Measurements from ENCODE around the gene DHX9. TPM values are rescaled to one million over a fixed set of nuclear protein-coding genes. Genes with fewer than 3 reads are reported as not detected.

Gene DHX9
- total RNA-seq, 1 experiment from 2014 or later = 336 TPM

DNA sequence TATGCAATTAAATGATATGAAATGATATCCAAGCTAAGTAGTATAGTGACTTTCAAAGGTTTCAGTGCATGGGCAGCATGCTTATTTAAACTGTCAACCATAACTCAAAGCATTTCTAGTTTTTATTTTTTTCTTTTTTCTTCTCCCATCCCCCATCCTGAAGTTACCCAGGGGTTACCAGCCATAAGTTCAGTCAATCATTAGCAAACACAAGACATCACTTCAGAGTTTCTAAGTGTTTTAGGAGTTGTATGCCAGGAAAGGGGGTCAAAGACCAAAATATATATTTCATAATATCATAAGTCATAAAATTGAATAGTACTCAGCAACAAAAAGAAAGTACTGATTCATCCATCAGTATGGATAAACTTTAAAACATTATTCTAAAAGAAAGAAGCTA, 28.7 kb downstream of the DHX9 start:
- TF ChIP-seq CTCF (conservative IDR thresholded peaks at IDR 0.05) = no peak
- H2BK20ac ChIP-seq (ENCODE audit: low read depth, low read length, poor library complexity, severe bottlenecking) = no peak overlapping the region
- H3K79me1 ChIP-seq (ENCODE audit: insufficient read depth, low read depth, low read length, poor library complexity, severe bottlenecking) = peaks cover 4% of the 10 kb centered on the region
- H3K4me1 ChIP-seq (ENCODE audit: insufficient read depth, low read length) = no peaks in the 10 kb centered on the region
- H3T11ph ChIP-seq (ENCODE audit: low read length) = no peak overlapping the region
- no peak overlapping the region for H3K14ac ChIP-seq (ENCODE audit: insufficient read depth, low read length)
- peaks cover 5% of the 10 kb centered on the region for H4K20me1 ChIP-seq (ENCODE audit: control insufficient read depth, insufficient read depth, insufficient read length)
- H3K4ac ChIP-seq (ENCODE audit: low read depth, low read length) = no peak overlapping the region
- H3K9me3 Mint-ChIP-seq = no peaks in the 10 kb centered on the region
- no peaks in the 10 kb centered on the region for H3K79me2 ChIP-seq (ENCODE audit: insufficient read depth, low read length)
- no peak overlapping the region for H3K27ac ChIP-seq (ENCODE audit: insufficient read length, low read depth, low read length)
- no peaks in the 10 kb centered on the region for H3K27me3 Mint-ChIP-seq (ENCODE audit: low read depth)
- no peaks in the 10 kb centered on the region for H3K27me3 ChIP-seq (ENCODE audit: insufficient read depth, low read length)
- DNase-seq = no peak
- no peak overlapping the region for H4K5ac ChIP-seq (ENCODE audit: insufficient read length, low read depth, low read length)
- H3K4me3 Mint-ChIP-seq = no peak overlapping the region
- H3K36me3 Mint-ChIP-seq (ENCODE audit: insufficient read depth in 1 of 3, low read depth in 3 of 3) = peaks cover 67 to 97% (median 92%) of the 10 kb centered on the region in 3 experiments; a peak in 6 of 7 replicates
- no peak overlapping the region for H2BK12ac ChIP-seq (ENCODE audit: insufficient read length, low read depth, low read length)
- H4K8ac ChIP-seq (replicated peaks; ENCODE audit: insufficient read length, low read depth, low read length) = no peak overlapping the region
- H3K4me1 Mint-ChIP-seq = no peaks in the 10 kb centered on the region
- H3K18ac ChIP-seq (ENCODE audit: insufficient read length, low read depth, low read length) = no peak overlapping the region
- peak overlapping the region in 1 of 3 experiments; percentile 30; a peak in 1 of 7 replicates for H3K27ac Mint-ChIP-seq
- no peak overlapping the region for H2AFZ ChIP-seq (ENCODE audit: low read length)
- no peaks in the 10 kb centered on the region for H3K9me3 ChIP-seq (ENCODE audit: control insufficient read depth, low read depth, low read length)
- H2BK5ac ChIP-seq (ENCODE audit: insufficient read length, low read length) = no peak overlapping the region
- H3K23ac ChIP-seq (ENCODE audit: insufficient read length, low read depth, low read length) = no peak overlapping the region
- no peak overlapping the region for H3K56ac ChIP-seq (ENCODE audit: insufficient read length, low read depth, low read length)
- no peak overlapping the region for H2AK5ac ChIP-seq (ENCODE audit: insufficient read length, low read length)
- no peak overlapping the region for H3K4me2 ChIP-seq (ENCODE audit: insufficient read depth, insufficient read length, low read length)
- no peak overlapping the region for H3K9ac ChIP-seq (ENCODE audit: extremely low read depth, insufficient read length, low read length)
- H2BK120ac ChIP-seq (ENCODE audit: low read depth, low read length, poor library complexity, severe bottlenecking) = no peak overlapping the region
- no peak overlapping the region for H2BK15ac ChIP-seq (ENCODE audit: low read depth, low read length)
- H3K23me2 ChIP-seq (ENCODE audit: insufficient read length, low read depth, low read length, poor library complexity, severe bottlenecking) = no peaks in the 10 kb centered on the region
- H4K91ac ChIP-seq (ENCODE audit: insufficient read length, low read depth, low read length) = no peak overlapping the region
